ENCODE data around the gene PRR33. TPM values are rescaled to one million over a fixed set of nuclear protein-coding genes. Genes with fewer than 3 reads are reported as not detected.

The PRR33 gene
- total RNA-seq, 1 donor from 2014 or later = not detected

DNA sequence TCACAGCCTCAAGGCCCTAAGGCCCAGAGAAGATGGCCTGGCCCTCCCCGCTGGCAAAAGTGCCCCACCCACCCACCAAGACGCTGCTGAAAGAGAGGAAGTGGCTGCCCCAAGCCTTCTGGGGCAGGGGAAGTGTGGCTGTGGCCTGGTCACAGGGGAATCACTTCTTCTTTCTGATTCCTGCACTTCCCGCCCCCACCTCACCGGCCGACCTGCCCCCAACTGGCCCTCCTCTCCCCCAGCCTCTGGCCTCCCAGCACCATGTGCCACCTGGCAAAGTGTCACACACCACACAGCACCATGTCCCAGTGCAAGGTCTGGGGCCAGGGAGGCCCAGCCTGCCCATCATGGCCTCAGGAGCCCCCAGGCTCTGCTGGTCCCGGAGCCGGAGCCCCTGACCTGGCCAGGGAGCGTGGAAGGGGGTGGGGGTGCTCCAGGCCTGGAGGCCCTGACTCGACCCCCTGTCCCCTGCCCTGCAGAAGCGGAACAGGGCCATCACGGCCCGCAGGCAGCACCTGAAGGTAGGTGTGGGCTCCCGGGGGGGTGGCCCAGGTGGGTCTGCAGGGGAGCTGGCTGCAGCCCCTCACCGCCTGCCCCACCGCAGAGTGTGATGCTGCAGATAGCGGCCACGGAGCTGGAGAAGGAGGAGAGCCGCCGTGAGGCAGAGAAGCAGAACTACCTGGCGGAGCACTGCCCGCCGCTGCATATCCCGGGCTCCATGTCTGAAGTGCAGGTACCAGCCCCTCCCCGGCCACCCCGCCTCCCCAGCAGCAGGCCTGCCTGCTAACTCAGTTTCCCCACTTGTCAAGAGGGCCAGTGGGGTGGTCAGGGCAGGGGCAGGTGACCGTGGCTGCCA lies 51.5 kb downstream of the PRR33 start:
- no peak overlapping the region for H3K4me3 Mint-ChIP-seq (ENCODE audit: unreplicated experiment)
- H3K36me3 Mint-ChIP-seq (ENCODE audit: low read depth) = no peaks in the 10 kb centered on the region
- no peaks in the 10 kb centered on the region for H3K27me3 Mint-ChIP-seq (ENCODE audit: low read depth)
- TF ChIP-seq, protein P1, sequence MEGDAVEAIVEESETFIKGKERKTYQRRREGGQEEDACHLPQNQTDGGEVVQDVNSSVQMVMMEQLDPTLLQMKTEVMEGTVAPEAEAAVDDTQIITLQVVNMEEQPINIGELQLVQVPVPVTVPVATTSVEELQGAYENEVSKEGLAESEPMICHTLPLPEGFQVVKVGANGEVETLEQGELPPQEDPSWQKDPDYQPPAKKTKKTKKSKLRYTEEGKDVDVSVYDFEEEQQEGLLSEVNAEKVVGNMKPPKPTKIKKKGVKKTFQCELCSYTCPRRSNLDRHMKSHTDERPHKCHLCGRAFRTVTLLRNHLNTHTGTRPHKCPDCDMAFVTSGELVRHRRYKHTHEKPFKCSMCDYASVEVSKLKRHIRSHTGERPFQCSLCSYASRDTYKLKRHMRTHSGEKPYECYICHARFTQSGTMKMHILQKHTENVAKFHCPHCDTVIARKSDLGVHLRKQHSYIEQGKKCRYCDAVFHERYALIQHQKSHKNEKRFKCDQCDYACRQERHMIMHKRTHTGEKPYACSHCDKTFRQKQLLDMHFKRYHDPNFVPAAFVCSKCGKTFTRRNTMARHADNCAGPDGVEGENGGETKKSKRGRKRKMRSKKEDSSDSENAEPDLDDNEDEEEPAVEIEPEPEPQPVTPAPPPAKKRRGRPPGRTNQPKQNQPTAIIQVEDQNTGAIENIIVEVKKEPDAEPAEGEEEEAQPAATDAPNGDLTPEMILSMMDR (IDR thresholded peaks at IDR 0.05) = no peak
- H3K27ac Mint-ChIP-seq (ENCODE audit: unreplicated experiment) = no peak overlapping the region
- DNase-seq (ENCODE audit: low spot score) = no peak
- no peaks in the 10 kb centered on the region for H3K9me3 Mint-ChIP-seq (ENCODE audit: low read depth)
- H3K4me1 Mint-ChIP-seq (ENCODE audit: low read depth) = peaks cover 7% of the 10 kb centered on the region

DNA sequence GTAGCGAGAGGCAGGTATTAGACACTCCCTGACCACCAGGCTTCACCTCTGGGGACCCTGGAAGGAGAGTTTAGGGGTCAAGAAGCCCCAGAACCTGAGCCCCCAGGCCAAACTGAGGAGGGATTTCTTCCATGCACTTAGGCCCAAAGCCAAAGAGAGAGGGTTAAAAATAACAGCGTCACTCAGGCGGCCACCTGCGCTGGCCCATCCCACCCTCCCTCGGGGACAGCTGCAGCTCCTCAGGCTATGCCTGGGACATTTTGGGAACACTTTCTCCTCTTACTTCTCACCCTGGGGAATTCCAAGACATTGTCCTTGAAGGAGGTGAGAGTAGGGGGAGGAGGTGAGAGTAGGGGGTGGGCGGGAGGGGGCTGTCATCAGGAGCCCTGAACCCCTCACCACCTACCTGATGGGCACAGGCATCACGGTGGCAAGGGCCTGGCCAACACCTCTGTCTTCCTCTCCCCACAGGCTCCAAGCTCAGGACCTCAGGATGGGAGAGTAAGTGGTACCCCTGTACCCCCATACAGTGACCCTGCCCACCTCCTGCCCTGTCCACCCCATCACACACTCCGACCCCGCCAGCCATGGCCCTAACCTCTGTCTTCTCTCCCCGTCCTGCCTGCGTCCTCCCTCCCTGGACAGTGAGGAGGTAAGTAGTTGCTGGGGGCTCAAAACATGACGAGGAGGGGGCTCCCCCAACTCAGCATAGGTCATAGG lies 52.3 kb downstream of the PRR33 start:
- H3K27me3 Mint-ChIP-seq (ENCODE audit: low read depth) = no peaks in the 10 kb centered on the region
- H3K9me3 Mint-ChIP-seq (ENCODE audit: low read depth) = no peaks in the 10 kb centered on the region
- no peak overlapping the region for H3K4me3 Mint-ChIP-seq (ENCODE audit: unreplicated experiment)
- TF ChIP-seq, protein P1 (IDR thresholded peaks at IDR 0.05) = no peak
- no peak overlapping the region for H3K27ac Mint-ChIP-seq (ENCODE audit: unreplicated experiment)
- peaks cover 3% of the 10 kb centered on the region for H3K4me1 Mint-ChIP-seq (ENCODE audit: low read depth)
- H3K36me3 Mint-ChIP-seq (ENCODE audit: low read depth) = no peaks in the 10 kb centered on the region
- no peak for DNase-seq (ENCODE audit: low spot score)

DNA sequence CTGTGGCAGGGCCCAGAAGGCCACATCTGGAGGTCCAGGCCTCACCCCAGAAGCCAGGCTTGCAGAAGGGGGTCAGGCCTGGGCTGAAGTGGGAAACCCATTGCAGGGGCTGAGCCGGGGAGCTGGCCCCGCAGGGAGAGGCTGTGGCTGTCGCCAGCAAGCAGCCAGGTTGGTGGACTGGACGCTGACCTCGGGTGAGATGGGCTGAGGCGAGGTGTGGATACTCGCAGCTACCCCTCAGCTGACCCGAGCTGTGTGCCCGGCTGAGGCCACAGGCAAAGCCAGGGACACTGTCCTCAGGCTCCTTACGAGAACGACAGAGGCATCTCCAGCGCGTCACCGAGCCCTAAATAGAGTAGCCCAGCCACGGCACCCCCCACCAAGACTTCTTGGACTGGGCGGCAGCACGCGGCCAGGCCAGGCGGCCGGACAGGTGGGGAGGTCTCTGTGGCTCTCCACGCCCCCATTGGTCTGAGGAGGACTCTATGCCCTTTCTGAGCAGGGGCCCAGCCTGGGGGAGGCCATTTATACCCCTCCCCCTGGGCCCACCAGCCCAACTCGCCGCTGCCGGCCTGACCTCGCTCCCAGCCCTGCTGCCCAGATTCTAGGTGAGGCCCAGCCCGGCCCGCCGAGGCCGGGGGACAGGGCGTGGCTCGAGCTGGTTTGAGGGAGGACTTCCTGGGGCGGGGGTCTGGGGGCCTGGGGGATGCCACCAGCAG lies 53.1 kb downstream of the PRR33 start, which contains the start of gene TNNI2:
TNNI2 (plus strand) TSS at position 556 of the 719 bp plus-strand sequence. CDS start 716 bp downstream, outside the sequence.
- Mint-ChIP-seq H3K36me3 (ENCODE audit: low read depth) (no peaks in the 10 kb centered on the region), H3K27ac (ENCODE audit: unreplicated experiment) (no peak within 1 kb of the TSS), H3K4me1 (ENCODE audit: low read depth) (peaks cover 8% of the 10 kb centered on the region), H3K4me3 (ENCODE audit: unreplicated experiment) (no peak within 1 kb of the TSS), H3K27me3 (ENCODE audit: low read depth) (no peaks in the 10 kb centered on the region), H3K9me3 (ENCODE audit: low read depth) (no peaks in the 10 kb centered on the region)
- TF ChIP-seq, protein P1 (IDR thresholded peaks at IDR 0.05) = no peak
- DNase-seq (ENCODE audit: low spot score) = no peak

Small RNA genes lying within 50 kb of the gene (microRNA-seq; reads per million reads assigned to microRNA genes)
- gene MIR4298 (ENCODE audit: borderline number of aligned reads) (not detected), gene MIR7847 (ENCODE audit: borderline number of aligned reads) (not detected)

Other genes with a start within 250 kb of the PRR33 start
- gene KRTAP5-6, start 194.7 kb downstream of the PRR33 start, total RNA-seq = not detected in 3 replicates
- 39.8 to 159 TPM (median 41.2 TPM) in 3 replicates for gene IFITM10, start 141.3 kb downstream of the PRR33 start, total RNA-seq
- 935 to 3,230 TPM (median 949 TPM) in 3 replicates for gene CTSD, start 128.0 kb downstream of the PRR33 start, total RNA-seq
- 7.1 to 20.4 TPM (median 7.3 TPM) in 3 replicates for gene SYT8, start 56.9 kb downstream of the PRR33 start, total RNA-seq
- 1.3 to 3.2 TPM (median 1.4 TPM) in 3 replicates for gene TNNI2, start 52.9 kb downstream of the PRR33 start, total RNA-seq
- gene LSP1, start 38.8 kb downstream of the PRR33 start, total RNA-seq = 7.2 to 27.5 TPM (median 7.4 TPM) in 3 replicates
- gene TNNT3, start 27.8 kb upstream of the PRR33 start, total RNA-seq = 0.51 to 1.3 TPM in 2 of 3 replicates, not detected in the other
- 22.8 to 33.0 TPM (median 29.8 TPM) in 3 replicates for gene MRPL23, start 55.4 kb upstream of the PRR33 start, total RNA-seq
- 2,704 to 5,485 TPM (median 2,760 TPM) in 3 replicates for gene H19, start 105.9 kb upstream of the PRR33 start, total RNA-seq
- 107 to 716 TPM (median 110 TPM) in 3 replicates for gene IGF2, start 247.5 kb upstream of the PRR33 start, total RNA-seq